Measurements from ENCODE around the gene PPIL4.
A peak's percentile ranks its signal among the peaks of the same experiment; 100 is the strongest.
"Not testable (repeated sequence)": the region's sequence is repeated elsewhere in the genome, so short reads cannot be mapped to it uniquely, and the experiment has no call there.

Gene PPIL4

DNA sequence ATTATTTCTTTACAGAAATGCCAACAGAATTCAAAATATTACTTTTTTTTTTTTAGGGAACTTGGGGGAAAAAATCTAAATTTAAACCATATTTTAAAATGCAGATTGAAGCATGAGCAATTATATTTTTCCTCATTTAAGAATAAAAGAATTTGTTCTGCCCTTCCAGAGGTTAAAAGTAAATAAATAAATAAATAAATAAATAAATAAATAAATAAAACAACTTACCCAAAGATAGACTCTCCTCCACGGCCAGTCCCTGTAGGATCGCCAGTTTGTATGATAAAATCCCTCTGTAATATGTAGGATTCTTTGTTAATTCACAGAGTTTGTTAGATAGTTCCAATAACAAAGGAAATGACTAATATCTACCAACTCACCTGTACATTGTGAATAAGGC, 4.7 kb downstream of the PPIL4 start:
- DNase-seq (ENCODE audit: extremely low spot score, insufficient read length, low read depth) = no peak

DNA sequence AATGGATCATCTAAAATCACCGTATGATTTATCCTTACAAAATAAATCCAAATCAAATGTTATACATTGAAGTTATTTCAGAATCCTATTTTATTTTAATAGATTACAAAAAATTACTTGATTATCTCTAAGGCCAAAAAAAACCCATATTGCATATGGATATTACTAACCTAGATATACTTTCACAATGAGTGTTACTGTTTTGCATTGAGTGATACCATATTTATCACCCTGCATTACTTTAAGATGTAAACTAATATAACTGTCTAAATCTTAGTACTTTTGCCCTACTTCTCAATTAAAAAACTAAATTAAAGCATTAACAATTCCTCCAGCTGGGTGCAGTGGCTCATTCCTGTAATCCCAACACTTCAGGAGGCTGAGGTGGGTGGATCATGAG, 11.1 kb downstream of the PPIL4 start:
- DNase-seq (ENCODE audit: extremely low spot score, insufficient read length, low read depth) (no peak), FAIRE-seq (no peak)

More for the DNA sequence above, 4.7 kb downstream of the PPIL4 start:
- no peak for FAIRE-seq

DNA sequence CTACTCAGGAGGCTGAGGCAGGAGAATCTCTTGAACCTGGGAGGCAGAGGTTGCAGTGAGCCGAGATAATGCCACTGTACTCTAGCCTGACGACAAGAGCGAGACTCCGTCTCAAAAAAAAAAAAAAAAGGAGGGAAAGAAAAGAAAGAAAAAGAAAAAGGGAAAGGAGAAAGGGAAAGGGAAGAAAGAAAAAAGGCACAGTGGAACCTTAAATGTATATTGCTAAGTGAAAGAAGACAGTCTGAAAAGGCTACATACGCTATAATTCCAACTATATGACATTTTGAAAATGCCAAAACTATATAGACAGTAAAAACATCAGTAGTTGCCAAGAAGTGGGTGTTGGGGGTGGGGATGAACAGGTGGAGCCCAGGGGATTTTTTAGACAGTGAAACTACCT, 16.2 kb downstream of the PPIL4 start:
- FAIRE-seq (no peak), DNase-seq (ENCODE audit: extremely low spot score, insufficient read length, low read depth) (no peak)

DNA sequence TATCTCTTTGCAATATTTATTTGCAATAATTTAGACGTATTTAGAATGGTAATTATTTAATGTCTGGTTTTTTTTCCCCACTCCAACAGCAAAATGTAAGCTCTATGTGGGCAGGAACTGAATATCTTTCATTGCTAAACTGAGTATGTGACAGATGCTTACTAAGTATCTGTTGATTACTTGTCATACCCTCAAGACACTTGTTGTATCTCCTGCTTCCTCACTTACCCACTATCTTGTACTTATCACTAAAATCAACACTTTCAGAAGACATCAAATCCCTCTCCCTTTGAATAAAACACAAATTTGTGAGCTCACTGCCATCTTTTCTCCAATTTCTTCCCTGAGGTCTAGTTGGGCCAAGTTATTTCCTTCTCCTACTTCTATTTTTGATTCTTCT, 30.3 kb downstream of the PPIL4 start:
- FAIRE-seq (peak; percentile 24), DNase-seq (ENCODE audit: extremely low spot score, insufficient read length, low read depth) (no peak)

DNA sequence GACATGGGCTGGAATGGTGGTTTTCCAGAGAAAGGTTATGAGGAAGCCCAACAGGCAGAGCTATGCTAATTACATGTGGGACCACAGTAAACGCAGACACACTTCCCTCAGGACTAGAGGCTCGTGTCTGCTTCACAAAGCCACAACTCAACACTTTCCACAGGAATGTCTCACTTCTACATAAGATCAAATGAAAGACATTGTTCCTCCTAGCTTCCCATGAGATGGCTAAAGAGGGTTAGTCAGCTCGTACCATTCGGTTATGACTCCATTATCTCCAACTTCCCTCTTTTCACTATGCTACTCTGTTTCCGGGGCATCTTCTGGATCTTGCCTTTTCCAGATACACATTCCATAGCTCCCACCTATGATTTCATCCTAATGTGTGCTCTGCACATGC, 31.9 kb downstream of the PPIL4 start:
- FAIRE-seq (no peak), DNase-seq (ENCODE audit: extremely low spot score, insufficient read length, low read depth) (no peak)

DNA sequence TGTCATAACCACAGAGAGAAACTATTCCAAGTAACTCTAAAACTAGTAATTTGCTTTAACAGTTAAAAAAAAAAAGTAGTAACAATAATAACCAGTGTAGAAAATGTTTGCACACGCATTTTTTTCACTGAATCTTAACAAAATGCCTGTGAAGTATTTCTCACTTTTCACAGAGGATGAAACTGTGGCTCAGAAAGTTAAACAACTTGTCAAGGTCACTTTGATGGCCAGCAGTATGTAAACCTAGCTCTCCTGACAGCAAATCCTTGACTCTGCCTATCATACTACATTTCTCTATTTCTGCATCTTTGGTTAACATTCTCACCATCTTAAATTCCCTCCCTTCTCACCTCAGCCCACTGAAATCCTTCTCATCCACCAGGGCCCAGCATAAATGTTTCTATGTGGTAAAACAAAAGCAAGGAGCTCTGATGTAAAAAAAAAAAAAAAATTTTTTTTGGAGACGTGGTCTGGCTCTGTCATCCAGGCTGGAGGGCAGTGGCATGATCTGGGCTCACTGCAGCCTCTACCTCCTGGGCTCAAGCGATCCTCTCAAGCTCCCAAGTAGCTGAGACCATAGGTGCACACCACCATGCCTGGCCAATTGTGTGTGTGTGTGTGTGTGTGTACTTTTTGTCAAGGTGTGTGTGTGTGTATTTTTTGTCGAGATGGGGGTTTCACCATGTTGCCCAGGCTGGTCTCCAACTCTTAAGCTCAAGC, 34.9 kb downstream of the PPIL4 start:
- no peak for FAIRE-seq

DNA sequence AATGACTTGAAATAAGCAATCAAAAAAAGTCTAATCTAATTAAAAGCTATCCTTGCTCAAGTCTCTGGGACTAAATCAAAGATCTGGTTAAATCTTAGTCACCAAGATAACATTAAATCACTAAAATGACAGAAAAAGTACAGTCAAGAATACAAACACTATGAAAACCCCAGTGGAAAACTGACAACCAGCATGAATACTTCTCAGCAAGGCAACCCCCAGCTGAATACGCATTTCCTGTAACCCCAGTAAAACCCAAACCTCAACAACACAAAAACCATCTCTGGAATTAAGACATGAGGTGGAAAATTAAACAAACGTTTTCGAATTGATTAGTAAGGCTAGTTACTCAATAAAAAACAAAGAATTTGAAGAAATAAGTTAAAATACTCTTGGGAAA, 37.4 kb downstream of the PPIL4 start:
- DNase-seq (ENCODE audit: extremely low spot score, insufficient read length, low read depth) = no peak
- peak; percentile 48 for FAIRE-seq

More for the DNA sequence above, 34.9 kb downstream of the PPIL4 start:
- DNase-seq (ENCODE audit: extremely low spot score, insufficient read length, low read depth) = no peak

DNA sequence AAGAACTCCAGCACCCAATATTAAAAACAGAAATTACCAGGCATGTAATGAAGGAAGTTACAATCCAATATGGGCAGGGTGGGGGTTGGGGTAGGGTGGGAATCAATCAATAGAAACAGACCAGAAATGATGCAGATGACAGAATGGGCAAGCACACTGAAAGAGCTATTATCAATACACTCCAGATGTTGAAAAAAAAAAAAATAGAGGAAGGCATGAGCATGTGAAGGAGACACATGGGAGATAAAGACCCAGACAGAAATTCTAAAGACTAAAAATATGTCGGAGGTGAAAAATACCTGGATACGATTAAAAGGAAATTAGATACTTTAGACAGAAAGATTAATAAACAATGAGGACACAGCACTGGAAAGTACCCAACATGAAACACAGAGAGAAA, 42.0 kb downstream of the PPIL4 start:
- FAIRE-seq (no peak), DNase-seq (ENCODE audit: extremely low spot score, insufficient read length, low read depth) (no peak)

DNA sequence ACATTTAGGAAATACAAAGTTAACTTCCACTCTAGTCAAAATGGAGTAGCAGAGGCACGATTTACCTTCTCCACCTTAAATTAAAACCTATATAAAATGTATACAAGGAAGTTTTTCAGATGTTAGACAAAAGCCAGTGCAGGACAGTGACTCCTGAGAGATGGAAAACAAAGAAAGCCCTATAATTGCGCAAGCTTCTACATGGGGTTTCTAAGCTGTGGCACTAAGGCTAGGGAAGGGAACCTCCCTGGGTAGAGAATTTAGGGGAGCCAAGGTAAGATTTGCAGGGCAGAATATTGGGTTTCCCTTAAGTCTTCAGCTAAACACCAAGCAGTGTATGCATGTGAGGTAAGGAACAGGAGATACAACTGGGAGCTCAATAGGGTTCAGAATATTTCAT, 42.6 kb downstream of the PPIL4 start:
- no peak for DNase-seq (ENCODE audit: extremely low spot score, insufficient read length, low read depth)
- FAIRE-seq = no peak

DNA sequence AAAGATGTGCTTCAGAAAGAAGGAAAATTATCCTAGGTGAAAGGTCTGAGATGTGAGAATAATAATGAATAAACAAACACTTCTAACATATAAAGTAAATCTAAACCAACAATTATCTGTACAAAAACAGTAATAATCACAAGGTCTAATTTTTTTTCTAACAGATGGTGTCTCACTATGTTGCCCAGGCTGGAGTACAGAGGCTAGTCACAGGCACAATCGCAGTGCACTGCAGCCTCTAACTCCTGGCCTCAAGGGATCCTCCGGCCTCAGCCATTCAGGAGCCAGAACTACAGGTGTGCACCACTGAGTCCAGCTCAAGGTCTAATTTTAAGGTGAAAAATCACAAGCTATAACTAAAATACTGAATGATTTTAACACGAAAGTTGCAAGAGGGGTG, 44.1 kb downstream of the PPIL4 start:
- DNase-seq (ENCODE audit: extremely low spot score, insufficient read length, low read depth) (no peak), FAIRE-seq (no peak)

DNA sequence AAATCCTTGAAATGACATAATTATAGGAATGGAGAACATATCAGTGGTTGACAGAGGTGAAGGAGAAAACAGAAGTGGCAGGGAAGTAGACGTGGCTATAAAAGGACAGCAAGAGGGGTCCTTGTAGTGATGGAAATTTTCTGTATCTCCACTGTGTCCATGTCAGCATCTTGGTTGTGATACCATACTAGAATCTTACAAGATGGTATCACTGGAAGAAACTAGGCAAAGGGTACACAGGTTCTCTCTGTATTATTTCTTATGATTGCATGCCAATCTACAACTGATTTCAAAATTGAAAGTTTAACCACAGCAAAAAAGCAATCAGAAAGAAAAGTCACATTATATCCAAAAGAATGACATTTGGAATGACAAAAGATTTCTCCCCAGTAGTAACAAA, 44.6 kb downstream of the PPIL4 start:
- FAIRE-seq (no peak), DNase-seq (ENCODE audit: extremely low spot score, insufficient read length, low read depth) (no peak)

DNA sequence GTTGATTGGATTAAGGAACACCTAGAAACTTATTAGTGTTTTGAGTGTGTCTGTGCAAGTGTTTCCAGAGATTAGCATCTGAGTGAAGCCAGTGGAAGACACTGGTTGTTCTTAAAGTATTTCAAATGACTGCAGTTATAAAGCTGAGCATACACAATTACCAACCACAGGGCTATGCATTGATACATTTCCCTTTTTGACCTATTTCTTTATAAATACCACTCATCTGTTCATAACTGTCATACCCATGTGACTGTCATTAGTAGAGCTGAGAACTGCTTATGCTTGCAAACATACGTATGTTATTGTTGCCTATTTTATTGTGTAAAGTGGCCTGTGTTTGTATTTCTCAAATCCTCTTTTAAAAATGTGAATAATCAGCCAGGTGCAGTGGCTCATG, 45.7 kb downstream of the PPIL4 start:
- DNase-seq (ENCODE audit: extremely low spot score, insufficient read length, low read depth) (no peak), FAIRE-seq (peak; percentile 5)

DNA sequence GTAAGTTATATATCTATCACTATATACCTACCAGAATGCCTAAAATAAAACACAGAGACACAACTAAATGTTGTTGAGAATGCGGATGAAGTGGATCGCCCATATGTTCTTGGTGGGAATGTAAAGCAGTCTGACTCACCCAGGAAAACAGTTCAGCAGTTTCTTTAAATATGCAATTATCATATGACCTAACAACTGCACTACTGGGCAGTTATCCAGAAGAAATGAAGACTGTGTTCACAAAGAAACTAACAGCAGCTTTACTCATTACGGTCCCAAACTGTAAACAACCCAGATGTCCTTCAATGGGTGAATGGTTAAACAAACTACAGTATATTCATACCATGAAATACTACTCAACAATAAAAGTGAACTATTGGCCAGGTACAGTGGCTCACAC, 46.8 kb downstream of the PPIL4 start:
- FAIRE-seq = peak; percentile 26
- no peak for DNase-seq (ENCODE audit: extremely low spot score, insufficient read length, low read depth)

DNA sequence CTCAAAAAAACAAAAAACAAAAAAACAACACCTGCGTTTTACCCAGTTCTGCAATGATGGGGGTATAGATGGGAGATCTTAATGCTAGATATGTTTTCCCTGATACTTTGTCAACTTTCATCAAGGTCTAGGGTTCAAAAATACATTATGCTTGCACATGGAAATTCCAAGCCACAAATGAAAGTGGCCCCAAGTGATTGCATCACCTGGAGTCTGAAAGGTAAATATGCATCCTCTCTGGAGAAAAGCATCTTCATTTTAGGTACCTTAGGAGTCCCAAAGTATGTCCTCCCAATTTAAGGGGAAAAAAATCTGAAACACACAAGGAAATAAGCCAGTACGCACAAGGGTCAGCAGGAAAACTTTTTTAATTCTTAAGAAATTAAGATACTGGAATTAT, 48.5 kb downstream of the PPIL4 start:
- FAIRE-seq (no peak), DNase-seq (ENCODE audit: extremely low spot score, insufficient read length, low read depth) (no peak)

DNA sequence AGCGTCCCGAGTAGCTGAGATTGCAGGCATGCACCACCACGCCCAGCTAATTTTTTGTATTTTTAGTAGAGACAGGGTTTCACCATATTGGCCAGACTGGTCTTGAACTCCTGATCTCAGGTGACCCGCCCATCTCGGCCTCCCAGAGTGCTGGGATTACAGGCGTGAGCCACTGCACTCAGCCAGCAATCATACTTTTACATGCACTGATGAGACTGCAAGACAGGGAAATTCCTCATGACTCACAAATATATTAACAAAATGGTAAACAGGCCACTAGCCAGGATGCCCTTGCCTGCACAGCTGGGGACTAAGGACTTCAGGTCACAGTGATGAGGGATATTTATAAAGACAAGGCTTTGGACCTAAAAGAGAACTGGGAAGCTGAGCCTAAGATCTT, 49.2 kb downstream of the PPIL4 start:
- peak; percentile 24 for FAIRE-seq
- DNase-seq (ENCODE audit: extremely low spot score, insufficient read length, low read depth) = not testable (repeated sequence)

DNA sequence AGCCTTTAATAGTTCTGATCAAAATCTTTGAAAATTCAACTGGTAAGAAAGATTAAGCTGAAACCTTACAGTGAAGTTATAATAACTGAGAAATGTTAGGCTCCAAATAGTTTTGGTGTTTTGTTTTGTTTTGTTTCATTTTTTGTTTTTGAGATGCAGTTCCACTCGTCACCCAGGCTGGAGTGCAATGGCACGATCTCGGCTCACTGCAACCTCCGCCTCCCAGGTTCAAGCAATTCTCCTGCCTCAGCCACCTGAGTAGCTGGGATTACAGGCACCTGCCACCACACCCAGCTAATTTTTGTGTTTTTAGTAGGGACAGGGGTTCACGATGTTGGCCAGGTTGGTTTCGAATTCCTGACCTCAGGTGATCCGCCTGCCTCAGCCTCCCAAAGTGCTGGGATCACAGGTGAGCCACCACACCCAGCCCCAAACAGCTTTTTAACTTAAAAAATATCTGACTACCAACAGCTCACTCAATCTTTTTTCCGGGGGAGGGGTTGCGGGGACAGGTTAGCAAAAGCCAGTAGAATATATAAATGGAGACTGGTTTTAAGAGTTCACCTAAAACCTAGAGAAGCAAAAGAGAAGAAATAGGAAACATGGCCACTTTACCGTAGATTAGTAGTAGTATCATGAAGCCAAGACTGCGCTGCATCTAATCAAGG, 50.4 kb downstream of the PPIL4 start:
- not testable (repeated sequence) for FAIRE-seq; DNase-seq (ENCODE audit: extremely low spot score, insufficient read length, low read depth)

DNA sequence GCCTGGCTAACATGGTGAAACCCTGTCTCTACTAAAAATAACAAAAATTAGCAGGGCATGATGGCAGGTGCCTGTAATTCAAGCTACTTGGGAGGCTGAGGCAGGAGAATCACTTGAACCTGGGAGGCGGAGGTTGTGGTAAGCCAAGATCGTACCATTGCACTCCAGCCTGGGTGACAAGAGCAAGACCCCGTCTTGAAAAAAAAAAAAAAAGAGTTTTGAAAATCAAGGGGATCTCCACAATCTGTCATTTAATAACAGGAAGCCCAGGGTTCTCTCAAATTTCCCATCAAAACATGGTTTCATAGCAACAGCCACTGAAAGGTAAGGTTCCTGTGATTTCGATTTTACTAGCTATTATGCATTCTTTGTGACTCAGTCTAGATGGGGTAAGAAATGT, 51.0 kb downstream of the PPIL4 start:
- peak; percentile 87 for FAIRE-seq
- not testable (repeated sequence) for DNase-seq (ENCODE audit: extremely low spot score, insufficient read length, low read depth)

DNA sequence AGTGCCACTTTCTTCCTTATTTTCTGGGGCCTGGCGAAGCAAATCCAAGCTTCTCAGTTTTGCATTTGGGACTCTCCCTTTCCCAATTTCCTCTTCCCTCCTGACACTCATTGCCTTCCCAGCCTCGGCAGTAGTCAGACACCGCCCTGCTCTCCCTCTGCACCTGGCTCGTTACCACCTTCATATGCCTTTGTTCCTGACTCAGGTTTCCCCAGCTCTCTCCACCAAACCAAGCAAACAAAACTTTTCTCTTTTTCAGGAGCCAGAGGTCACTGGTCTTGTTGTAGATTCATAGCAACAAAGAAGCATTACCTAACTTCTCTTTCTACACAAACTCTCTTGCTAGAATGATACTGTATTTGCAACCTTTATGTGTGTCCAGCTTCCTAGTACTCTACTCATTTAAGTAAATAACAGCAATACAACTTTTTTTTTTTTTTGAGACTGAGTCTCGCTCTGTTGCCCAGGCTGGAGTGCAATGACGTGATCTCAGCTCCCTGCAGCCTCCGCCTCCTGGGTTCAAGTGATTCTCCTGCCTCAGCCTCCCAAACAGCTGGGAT, 52.0 kb downstream of the PPIL4 start:
- DNase-seq (ENCODE audit: extremely low spot score, insufficient read length, low read depth) (no peak), FAIRE-seq (no peak)

DNA sequence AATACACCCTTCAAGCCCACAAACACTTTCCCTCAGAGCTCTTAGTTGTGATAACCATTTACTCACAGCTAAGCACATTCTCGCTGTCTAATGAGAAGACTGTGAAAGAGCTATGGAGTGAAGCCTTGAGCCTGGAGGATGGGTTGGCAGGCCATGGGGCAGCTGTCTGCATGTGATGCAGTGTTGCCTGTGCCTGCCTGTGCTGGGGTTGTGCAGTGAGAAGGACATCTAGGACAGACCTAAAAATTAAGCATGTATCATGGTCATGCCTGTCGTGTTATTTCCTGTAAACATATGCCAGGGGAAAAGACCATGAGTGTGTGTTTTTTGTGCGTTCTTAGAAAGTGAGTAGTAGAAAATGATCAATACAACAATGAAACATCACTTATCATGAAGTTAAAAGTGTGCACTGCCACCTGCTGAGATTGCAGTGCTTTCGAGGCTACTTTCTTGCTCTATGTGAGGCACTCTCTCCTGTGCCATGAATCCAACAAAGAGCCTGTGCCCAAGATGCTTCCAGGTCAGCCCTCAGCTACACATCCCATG, 53.0 kb downstream of the PPIL4 start:
- no peak for DNase-seq (ENCODE audit: extremely low spot score, insufficient read length, low read depth)
- no peak for FAIRE-seq

DNA sequence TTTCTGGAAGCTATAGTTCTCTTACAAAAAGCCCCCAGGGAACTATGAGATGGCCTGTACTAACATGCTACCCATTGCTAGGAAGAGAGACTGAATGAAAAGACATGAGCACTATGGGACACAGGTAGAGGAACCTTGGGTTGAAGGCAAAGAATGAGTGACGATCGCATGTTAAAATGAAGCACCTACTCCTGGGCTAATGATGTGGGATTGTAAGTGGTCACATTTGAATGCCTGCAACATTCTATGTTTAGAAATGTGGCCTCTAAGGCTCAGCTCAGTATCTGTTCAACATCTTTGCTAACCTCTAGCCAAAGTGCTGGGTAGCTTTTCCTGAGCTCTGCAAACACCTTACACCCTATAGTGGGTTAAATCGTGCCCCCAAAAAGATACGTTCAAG, 55.9 kb downstream of the PPIL4 start:
- DNase-seq (ENCODE audit: extremely low spot score, insufficient read length, low read depth) (no peak), FAIRE-seq (peak; percentile 70)

DNA sequence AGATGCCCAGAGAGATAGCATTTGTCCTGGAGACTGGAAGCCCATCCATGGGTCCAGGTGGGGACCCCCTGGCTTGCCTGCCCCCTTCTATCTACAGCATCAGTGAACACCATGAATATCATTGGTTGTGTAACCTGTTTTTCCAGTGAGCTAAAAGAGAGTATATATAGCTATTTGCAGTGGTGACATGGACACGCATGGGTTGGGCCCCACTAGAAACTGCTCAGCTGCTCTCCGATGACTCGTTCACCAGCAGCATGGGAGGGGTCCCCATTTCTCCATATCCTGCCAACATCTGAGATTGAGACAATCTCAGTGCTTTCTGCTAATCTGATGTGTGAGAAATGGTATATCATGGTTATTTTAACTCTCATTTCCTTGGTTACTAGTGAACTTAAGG, 57.0 kb downstream of the PPIL4 start:
- FAIRE-seq (no peak), DNase-seq (ENCODE audit: extremely low spot score, insufficient read length, low read depth) (no peak)
